ENCODE results near the gene BCAT1. TPM values are rescaled to one million over a fixed set of nuclear protein-coding genes. Genes with fewer than 3 reads are reported as not detected.

BCAT1 gene
- total RNA-seq, 1 experiment from 2014 or later = 0.74 TPM

DNA sequence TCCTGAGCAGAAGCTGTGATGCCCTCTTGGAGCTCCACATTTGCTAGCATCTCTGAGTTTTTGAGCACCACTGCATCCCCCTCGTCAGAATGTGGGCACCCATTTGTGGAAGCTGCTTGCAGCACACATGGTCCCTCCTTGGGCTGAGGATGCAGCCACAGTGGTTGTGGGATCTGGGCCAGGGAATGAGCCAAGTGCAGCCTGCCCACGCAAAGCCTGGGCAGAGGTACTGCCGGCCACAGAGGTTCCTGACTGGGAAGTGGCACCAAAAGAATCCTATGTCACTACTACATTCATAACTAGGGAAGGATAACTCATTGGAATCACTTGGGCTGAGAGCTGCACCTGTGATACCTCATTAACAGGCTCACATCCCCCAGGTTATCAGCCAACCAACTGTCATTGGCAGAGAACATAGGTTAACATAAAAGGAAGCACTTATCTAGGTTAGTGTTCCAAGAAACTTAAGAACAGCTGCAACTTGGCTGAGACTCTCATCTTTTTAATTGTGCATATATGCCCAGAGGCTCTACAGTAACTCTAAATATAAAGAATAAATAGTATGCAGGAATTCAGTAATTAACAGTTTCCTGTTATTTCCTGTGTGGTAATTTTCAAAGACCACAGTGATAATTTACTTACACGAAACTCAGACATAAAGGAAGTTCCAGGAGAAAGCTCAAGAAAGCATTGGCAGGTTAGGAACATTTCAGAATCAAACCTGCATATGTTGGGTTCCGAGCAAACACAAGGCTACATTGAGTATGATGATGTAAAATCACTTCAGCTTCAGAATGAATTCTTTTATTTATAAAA lies 145.3 kb downstream of the BCAT1 start:
- H3K4me1 ChIP-seq (ENCODE audit: control insufficient read depth in 1 of 2, insufficient read depth in 2 of 2, low read length in 2 of 2) = no peaks in the 10 kb centered on the region
- no peak overlapping the region for H3K4me2 ChIP-seq (ENCODE audit: low read length)
- DNase-seq (ENCODE audit: low read depth, low spot score) (no peak), ATAC-seq (no peak)
- ChIA-PET RAD21 (ENCODE audit: low non-redundant PET in 1 of 2, low total read pairs in 2 of 2, uncharacterized antibody in 2 of 2, unreplicated experiment in 2 of 2) (no interaction called here), POLR2A (no interaction called here), CTCF (no interaction called here)
- no peaks in the 10 kb centered on the region for H4K20me1 ChIP-seq (ENCODE audit: insufficient read depth)
- no peaks in the 10 kb centered on the region for H3K27me3 ChIP-seq (ENCODE audit: insufficient read depth, low read length)
- no peaks in the 10 kb centered on the region for H3K9me2 ChIP-seq (ENCODE audit: insufficient read depth)
- no peaks in the 10 kb centered on the region for H3K79me2 ChIP-seq (ENCODE audit: insufficient read depth, low read length)
- intact Hi-C loops (cut with micrococcal nuclease) = no loop called here
- no peak overlapping the region for H3K4me3 ChIP-seq (replicated peaks in 1 of 2; ENCODE audit: low read depth in 1 of 2, low read length in 2 of 2)
- TF ChIP-seq EZH2 (IDR thresholded peaks at IDR 0.05) (no peak), RAD21 (IDR thresholded peaks at IDR 0.05; ENCODE audit: low read depth) (no peak), POLR2A (IDR thresholded peaks at IDR 0.05; ENCODE audit: borderline replicate concordance, extremely low read depth, insufficient read depth, insufficient read length) (no peak), CEBPB (IDR thresholded peaks at IDR 0.05; ENCODE audit: low read depth) (no peak), FOSL1 (IDR thresholded peaks at IDR 0.05; ENCODE audit: low read depth) (no peak), ZNF274 (IDR thresholded peaks at IDR 0.05; ENCODE audit: low read depth, low read length) (no peak), SP1 (IDR thresholded peaks at IDR 0.05; ENCODE audit: low read depth) (no peak), SIN3A (IDR thresholded peaks at IDR 0.05; ENCODE audit: low read depth) (no peak), ZFX (IDR thresholded peaks at IDR 0.05) (no peak), JUND (IDR thresholded peaks at IDR 0.05) (no peak), YY1 (IDR thresholded peaks at IDR 0.05; ENCODE audit: extremely low read depth, insufficient replicate concordance, low read depth, low read length) (no peak), SRF (IDR thresholded peaks at IDR 0.05; ENCODE audit: low read depth) (no peak), EZH2phosphoT487 (IDR thresholded peaks at IDR 0.05; ENCODE audit: borderline replicate concordance) (no peak), EGR1 (IDR thresholded peaks at IDR 0.05; ENCODE audit: low read depth) (no peak), TCF7L2 (IDR thresholded peaks at IDR 0.05; ENCODE audit: borderline replicate concordance, extremely low read depth, insufficient read depth, insufficient read length) (no peak), CBX3 (IDR thresholded peaks at IDR 0.05; ENCODE audit: low read depth) (no peak)
- TF ChIP-seq, protein P1, sequence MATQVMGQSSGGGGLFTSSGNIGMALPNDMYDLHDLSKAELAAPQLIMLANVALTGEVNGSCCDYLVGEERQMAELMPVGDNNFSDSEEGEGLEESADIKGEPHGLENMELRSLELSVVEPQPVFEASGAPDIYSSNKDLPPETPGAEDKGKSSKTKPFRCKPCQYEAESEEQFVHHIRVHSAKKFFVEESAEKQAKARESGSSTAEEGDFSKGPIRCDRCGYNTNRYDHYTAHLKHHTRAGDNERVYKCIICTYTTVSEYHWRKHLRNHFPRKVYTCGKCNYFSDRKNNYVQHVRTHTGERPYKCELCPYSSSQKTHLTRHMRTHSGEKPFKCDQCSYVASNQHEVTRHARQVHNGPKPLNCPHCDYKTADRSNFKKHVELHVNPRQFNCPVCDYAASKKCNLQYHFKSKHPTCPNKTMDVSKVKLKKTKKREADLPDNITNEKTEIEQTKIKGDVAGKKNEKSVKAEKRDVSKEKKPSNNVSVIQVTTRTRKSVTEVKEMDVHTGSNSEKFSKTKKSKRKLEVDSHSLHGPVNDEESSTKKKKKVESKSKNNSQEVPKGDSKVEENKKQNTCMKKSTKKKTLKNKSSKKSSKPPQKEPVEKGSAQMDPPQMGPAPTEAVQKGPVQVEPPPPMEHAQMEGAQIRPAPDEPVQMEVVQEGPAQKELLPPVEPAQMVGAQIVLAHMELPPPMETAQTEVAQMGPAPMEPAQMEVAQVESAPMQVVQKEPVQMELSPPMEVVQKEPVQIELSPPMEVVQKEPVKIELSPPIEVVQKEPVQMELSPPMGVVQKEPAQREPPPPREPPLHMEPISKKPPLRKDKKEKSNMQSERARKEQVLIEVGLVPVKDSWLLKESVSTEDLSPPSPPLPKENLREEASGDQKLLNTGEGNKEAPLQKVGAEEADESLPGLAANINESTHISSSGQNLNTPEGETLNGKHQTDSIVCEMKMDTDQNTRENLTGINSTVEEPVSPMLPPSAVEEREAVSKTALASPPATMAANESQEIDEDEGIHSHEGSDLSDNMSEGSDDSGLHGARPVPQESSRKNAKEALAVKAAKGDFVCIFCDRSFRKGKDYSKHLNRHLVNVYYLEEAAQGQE (IDR thresholded peaks at IDR 0.05; ENCODE audit: low read depth) = no peak
- TF ChIP-seq, protein P2, sequence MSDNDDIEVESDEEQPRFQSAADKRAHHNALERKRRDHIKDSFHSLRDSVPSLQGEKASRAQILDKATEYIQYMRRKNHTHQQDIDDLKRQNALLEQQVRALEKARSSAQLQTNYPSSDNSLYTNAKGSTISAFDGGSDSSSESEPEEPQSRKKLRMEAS (IDR thresholded peaks at IDR 0.05) = no peak
- TF ChIP-seq, protein P3, sequence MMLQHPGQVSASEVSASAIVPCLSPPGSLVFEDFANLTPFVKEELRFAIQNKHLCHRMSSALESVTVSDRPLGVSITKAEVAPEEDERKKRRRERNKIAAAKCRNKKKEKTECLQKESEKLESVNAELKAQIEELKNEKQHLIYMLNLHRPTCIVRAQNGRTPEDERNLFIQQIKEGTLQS (IDR thresholded peaks at IDR 0.05) = no peak
- TF ChIP-seq, protein P4, sequence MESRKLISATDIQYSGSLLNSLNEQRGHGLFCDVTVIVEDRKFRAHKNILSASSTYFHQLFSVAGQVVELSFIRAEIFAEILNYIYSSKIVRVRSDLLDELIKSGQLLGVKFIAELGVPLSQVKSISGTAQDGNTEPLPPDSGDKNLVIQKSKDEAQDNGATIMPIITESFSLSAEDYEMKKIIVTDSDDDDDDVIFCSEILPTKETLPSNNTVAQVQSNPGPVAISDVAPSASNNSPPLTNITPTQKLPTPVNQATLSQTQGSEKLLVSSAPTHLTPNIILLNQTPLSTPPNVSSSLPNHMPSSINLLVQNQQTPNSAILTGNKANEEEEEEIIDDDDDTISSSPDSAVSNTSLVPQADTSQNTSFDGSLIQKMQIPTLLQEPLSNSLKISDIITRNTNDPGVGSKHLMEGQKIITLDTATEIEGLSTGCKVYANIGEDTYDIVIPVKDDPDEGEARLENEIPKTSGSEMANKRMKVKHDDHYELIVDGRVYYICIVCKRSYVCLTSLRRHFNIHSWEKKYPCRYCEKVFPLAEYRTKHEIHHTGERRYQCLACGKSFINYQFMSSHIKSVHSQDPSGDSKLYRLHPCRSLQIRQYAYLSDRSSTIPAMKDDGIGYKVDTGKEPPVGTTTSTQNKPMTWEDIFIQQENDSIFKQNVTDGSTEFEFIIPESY (IDR thresholded peaks at IDR 0.05; ENCODE audit: extremely low read depth, insufficient replicate concordance, low read length) = no peak
- H2AFZ ChIP-seq (ENCODE audit: low read depth, low read length, poor library complexity, severe bottlenecking) = no peak overlapping the region
- H3K9ac ChIP-seq (ENCODE audit: low read length) = no peak overlapping the region
- BruUV-seq (replicated peaks) = no TSS peak
- no peaks in the 10 kb centered on the region for H3K36me3 ChIP-seq (ENCODE audit: control insufficient read depth in 1 of 2, insufficient read depth in 2 of 2, low read length in 2 of 2)
- no peak overlapping the region for H3K27ac ChIP-seq (ENCODE audit: low read depth, low read length)
- H3K9me3 ChIP-seq (ENCODE audit: control insufficient read depth in 1 of 2, insufficient read depth in 1 of 2, low read depth in 1 of 2, low read length in 2 of 2) = peaks cover 0 to 7% of the 10 kb centered on the region in 2 experiments; a peak in 1 of 4 replicates

All from HCT116 (cell line).